Raji (cell line): ENCODE results near the gene ANKS1A.

Source experiments
- POLR2A ChIP-seq: IDR thresholded peaks from 2 replicates; pipeline ENCODE4 v1.6.1; 2011; ENCODE audit warnings: low read depth, low read length, control low read depth; ENCODE audit not compliant: insufficient read depth

Gene ANKS1A

DNA sequence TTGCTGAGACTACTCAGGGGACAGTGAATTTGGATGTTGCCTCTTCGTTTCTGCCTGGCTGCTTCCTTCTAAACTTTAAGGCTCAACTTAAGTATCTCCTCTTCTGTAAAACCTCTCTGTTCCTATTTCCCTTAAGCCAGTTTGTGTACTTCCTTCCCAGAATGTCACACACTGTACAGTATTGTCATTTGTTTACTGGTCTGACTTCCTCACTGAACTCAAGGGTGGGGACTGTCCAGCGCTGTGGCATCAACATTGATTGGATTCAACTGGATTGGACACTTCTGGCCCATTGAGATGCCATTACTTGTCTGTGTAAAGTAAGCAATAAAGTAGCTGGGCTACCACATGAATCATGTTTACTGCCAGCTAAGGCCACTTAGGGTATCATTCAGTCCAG lies 69.7 kb downstream of the ANKS1A start:
- no peak for TF ChIP-seq POLR2A

DNA sequence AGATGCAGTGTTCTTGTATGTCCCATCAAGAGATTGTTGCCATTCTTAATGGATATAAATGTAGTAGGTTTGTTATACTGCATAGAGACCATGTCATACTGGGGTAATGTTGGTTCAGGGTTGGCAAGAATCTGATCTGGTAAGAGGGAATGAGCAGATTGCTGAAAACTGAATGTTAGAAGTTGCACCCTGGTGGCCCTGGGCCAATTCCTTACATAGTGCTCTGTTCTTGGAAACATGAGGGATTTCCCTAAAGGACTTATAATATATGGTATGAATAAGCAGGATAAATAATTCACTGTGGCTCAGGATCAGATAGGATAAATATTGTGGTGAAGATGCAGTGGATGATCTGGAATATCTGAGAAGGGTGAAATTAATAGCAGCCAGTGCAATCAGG lies 70.2 kb downstream of the ANKS1A start:
- TF ChIP-seq POLR2A: no peak

DNA sequence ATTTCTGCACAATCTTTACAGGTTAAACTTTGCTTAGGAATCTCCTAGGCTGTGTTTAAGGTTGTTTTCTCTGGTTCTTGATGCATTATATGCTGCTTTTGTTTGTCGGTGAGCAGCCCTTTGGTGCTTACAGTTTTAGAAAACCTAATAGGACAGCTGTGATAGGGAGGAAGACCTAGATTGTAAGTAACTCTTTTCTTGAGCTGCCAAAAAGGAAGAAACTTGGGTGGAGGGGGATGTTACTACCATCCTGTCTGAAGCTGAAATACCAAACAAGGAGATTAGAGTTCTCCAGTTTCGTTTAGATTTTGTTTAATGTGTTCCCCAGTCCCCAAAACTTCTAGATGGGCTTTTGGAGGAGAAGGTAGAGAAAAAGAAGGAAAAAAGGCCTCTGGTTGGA lies 72.0 kb downstream of the ANKS1A start:
- no peak for TF ChIP-seq POLR2A

DNA sequence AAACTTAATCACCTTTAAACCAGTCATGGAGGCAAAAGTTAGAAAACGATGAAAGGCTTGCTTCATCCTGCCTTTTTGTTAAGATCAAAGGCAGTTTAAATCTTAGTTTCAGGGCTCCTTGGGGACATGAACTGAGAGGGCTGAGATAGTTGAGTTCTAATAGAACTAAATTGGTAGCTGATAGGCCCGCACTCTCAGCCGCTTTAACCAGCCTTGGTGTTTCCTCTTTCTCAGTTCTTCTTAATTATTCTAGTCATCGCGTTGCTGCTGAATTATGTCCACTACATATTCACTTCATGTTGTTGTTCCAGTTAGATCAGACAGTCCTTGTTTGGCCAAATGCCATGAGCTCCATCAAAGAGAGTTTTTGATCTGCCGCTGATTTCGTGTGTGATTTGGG lies 72.5 kb downstream of the ANKS1A start:
- no peak for TF ChIP-seq POLR2A

DNA sequence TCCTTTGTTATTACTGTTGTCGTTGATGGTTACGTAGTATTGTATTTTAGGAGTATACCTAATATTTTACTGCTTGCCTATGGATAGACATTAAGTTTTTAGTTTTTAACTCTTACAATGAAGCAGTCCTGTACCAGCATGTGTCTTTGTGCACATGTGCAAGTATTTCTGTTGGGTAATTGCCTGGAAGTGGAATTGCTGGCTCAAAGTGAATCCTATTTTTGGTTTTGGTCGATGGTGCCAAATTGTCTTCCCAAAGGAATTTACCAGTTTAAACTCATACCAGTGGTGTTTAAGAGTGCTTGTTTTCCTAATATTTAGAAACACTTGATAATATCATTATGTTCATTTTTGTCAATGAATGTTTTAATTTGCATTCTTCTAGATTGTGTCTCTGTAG lies 75.5 kb downstream of the ANKS1A start:
- TF ChIP-seq POLR2A: no peak

DNA sequence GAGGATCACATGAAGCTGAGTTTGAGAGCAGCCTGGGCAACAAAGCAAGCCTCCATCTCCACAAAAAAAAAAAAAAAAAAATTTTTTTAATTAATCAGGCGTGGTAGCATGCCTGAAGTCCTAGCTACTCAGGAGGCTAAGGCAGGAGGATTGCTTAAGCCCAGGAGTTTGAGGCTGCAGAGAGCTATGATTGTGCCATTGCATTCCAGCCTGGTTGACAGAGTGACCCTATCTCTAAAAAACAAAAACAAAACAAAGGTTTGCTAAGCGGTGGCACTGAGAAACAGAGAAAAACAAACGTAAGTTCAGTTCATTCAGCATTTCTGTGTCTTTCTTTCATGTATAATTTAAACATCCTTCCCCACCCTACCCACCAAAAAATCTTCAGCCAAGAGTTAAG lies 78.4 kb downstream of the ANKS1A start:
- TF ChIP-seq POLR2A: no peak

DNA sequence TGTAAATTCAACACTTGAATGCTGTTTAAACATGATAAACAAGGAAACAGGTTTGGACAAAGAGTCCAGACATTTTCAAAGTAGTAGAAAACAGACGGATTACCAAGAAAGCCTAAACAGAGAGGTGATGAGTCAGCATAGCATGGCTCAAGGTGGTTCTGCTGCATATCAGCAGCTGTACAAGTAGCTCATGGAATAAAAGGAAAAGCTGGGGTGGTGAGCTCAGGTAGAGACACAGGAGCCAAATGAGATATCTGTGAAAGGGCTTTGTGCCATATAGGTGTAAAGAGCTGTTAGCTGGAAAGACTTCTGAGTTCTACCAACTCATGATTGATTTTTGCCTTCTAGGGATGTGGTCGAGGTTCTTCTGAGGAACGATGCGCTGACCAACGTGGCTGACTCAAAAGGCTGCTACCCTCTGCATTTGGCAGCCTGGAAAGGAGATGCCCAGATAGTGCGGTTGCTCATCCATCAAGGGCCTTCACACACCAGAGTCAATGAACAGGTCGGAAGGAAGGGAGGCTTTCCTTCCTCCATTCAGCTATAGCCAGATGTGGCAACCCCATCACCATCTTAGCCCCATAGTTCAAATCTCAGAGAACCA lies 80.7 kb downstream of the ANKS1A start:
- TF ChIP-seq POLR2A: no peak

DNA sequence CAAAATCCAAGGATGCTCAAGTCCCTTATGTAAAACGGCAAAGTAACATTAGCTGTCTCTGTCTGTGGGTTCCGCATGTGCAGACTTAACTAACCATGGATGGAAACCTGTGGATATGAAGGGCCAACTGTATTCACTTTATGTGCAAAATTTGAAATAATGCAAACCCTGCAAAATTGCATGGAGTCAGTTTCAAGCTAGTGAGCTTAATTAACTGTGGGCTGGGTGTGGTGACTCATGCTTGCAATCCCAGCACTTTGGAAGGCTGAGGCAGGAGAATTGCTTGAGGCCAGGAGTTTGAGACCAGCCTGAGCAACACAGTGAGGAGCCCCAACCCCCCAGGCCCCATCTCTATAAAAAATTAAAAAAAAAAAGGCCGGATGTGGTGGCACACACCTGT lies 81.4 kb downstream of the ANKS1A start:
- TF ChIP-seq POLR2A: no peak

DNA sequence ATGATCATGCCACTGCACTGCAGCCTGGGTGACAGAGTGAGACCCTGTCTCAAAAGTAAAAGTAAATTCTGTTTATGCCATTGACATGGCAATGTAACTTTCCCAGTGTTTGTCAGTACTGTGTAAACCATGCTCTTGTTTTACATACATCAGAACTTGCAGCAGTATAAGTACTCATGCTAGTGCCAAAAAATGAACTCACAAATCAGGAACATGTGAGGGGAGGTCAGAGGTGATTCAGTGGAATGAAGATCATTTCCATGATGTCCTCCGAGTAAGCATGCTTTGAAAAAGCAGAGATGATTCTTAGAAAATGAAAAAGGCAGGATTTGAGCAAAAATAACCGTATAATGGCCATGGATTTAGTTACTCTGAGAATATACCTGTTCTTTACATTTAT lies 81.9 kb downstream of the ANKS1A start:
- TF ChIP-seq POLR2A: no peak

DNA sequence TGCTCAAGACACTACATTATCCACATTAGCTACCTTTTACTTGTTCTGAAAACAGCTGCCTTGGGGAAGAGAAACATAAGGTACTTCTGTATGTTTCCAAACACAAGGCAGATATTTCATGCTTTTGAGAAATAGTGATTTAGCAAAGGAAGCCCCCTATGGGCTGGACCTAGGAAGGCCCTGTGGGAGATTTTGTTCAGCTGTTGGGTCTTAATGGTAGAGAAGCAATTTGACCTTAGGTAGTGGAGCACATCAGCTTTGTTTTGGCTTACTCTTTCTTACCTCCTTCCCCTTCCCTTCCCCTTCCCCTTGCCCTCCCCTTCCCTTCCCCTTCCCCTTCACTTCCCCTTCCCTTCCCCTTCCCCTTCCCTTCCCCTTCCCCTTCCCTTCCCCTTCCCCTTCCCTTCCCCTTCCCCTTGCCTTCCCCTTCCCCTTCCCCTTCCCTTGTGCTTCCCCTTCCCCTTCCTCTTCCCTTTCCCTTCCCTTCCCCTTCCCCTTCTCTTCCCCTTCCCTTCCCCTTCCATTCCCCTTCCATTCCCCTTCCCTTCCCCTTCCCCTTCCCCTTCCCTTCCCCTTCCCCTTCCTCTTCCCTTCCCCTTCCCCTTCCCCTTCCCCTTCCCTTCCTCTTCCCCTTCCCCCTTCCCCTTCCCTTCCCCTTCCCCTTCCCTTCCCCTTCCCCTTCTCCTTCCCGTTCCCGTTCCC lies 84.6 kb downstream of the ANKS1A start:
- TF ChIP-seq POLR2A: no peak

DNA sequence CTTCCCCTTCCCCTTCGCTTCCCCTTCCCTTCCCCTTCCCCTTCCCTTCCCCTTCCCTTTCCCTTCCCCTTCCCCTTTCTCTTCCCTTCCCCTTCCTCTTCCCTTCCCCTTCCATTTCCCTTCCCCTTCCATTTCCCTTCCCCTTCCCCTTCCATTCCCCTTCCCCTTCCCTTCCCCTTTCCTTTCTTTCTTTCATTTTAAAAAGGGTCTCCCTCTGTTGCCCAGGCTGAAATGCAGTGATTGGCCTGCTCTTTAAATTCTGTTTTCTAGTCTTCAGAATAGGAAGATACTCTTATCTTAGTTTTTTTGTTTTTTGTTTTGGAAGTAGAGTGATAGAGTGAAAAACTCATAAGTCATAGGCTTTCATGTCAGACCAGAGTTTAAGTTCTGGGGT lies 85.2 kb downstream of the ANKS1A start:
- no peak for TF ChIP-seq POLR2A

DNA sequence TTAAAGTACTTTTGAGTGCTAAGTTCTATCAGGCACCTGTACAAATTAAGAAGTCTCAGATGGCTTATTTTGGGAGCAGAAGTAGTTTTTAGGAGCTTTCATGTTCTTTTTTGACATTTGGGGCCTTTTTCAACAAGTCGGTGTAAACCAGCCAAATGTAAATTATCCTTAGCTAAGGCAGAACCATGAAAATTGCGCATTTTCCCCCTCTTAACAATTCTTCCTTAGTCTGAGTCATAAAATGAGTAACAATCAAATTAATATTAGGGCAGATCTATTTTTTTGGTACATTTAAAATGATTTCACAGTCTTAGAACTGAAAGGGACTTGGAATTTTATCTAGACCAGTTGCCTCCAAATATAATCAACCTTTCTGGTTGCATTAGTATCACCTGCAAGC lies 87.2 kb downstream of the ANKS1A start:
- no peak for TF ChIP-seq POLR2A

DNA sequence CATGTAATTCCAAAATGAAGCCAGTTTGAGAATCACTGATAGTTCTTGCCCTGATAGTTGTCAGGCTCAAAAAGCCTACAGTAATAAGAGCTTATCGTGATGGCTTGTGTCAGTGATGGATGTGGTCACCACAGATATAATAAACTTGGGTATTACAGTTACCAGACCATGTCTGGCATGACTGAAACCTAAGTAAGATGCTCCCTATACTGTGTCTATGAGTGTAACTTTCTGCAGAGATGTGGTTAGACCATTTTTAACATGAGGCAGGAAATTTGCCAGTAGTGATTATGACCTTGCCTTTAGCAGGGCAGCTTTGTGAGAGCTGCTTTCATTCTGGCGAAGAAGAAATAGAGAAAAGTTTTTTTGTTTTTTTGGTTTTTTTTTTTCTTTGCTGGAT lies 90.2 kb downstream of the ANKS1A start:
- no peak for TF ChIP-seq POLR2A

DNA sequence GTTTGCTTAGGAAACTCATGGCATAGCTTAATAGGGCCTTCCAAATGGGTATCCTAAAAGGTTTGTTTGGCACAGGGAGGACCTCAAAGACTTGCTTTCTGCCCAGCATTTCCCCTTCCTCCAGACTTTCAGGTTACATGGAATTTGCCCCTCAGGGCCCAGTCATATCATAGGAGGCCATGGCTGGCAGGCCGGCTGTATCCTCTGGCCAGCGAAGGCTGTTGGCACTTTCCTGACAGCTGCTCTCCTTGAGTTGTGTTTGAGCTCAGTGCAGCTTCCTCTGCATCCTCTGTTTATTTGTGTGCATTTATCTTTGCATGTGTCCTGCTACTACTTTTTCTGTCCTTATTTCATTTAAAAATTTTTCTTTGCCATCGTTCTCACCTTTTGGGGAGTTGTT lies 90.9 kb downstream of the ANKS1A start:
- TF ChIP-seq POLR2A: no peak

DNA sequence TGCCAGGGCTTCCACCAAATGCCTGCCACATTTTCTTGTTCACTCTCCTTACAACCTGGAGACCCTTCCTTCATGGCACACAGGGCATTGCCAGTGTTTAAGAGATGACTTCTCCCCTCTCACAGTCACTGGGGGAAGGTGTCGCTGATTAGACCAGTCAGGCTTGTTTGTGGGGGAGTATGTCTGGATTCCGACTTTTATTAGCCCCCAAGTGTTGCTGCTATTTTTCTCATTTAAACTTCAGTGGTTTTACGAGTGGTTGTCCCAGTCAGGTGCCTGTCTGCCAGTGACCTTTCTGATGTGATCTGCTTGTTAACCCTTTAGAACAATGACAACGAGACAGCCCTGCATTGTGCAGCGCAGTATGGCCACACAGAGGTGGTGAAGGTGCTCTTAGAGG lies 92.3 kb downstream of the ANKS1A start:
- TF ChIP-seq POLR2A: no peak

DNA sequence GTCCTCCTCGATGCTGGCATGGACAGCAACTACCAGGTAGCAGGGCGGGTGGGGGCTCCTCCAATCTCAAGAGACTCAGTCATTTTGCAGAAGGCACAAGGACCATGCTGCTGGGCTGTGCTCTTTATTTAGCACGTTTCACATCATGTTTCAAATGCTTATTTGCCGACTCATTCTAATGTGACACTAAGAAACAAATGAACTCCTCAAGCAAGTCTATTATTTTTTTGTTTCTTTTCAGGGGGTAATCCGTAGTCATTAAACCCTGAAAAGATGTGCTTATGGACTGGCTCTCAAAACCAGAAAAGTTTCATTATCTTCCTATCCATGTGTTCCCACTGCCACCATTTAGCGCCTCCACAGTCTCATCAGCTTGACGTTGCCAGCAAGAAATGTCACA lies 92.9 kb downstream of the ANKS1A start:
- TF ChIP-seq POLR2A: no peak

DNA sequence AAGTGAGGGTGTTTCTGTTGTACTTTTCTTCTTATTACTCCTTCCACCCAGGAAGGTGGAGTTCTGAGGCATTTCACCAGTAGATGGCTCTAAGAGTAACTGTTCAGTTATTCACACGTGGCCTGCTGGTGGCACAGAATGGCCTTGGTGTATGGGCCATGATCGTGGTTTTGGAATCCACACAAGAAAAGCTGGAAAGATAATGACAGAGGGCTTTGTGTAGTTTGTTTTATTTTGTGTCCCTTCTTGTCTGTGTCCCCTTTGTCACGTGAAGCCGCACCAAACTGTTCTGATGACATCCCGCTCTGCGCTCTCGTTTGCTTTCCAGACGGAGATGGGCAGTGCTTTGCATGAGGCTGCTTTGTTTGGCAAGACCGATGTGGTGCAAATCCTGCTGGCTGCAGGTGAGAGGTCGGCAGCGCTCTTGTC lies 93.4 kb downstream of the ANKS1A start:
- no peak for TF ChIP-seq POLR2A
